ENCODE measurements around the gene RTCA. TPM values are rescaled to one million over a fixed set of nuclear protein-coding genes. Genes with fewer than 3 reads are reported as not detected.

Gene RTCA
- total RNA-seq, 4 donors from 2014 or later: 13.6 to 29.0 (median 21.1) TPM

DNA sequence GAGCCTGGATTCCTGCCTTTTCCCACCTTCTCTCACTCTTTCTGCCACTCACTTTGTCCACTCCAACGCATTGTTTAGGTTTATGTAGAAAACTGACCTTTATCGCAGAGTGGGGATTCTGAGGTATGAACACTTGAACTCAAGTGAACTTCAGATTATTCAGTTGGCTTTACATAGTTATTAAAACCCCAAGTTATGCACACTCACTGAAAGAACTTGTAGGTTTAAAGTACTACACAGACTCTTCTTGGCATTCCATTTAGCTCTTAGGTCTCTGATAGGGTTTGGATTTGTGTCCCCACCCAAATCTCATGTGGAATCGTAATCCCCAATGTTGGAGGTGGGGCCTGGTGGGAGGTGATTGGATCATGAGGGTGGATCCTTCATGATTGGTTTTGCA lies 39.9 kb downstream of the RTCA start:
- H3K4me3 ChIP-seq (replicated peaks in 1 of 3): no peak overlapping the region
- DNase-seq: no peak
- intact Hi-C loops (cut with DNase I): no loop called here
- 45 to 54% methylated on average over 3 of the region's 3 CpGs for WGBS, 2 donors
- H3K27ac ChIP-seq: no peak overlapping the region
- no peaks in the 10 kb centered on the region for H3K36me3 ChIP-seq
- H3K27me3 ChIP-seq: no peaks in the 10 kb centered on the region
- no peaks in the 10 kb centered on the region for H3K9me3 ChIP-seq
- H3K4me1 ChIP-seq: no peaks in the 10 kb centered on the region
- TF ChIP-seq, protein P1, sequence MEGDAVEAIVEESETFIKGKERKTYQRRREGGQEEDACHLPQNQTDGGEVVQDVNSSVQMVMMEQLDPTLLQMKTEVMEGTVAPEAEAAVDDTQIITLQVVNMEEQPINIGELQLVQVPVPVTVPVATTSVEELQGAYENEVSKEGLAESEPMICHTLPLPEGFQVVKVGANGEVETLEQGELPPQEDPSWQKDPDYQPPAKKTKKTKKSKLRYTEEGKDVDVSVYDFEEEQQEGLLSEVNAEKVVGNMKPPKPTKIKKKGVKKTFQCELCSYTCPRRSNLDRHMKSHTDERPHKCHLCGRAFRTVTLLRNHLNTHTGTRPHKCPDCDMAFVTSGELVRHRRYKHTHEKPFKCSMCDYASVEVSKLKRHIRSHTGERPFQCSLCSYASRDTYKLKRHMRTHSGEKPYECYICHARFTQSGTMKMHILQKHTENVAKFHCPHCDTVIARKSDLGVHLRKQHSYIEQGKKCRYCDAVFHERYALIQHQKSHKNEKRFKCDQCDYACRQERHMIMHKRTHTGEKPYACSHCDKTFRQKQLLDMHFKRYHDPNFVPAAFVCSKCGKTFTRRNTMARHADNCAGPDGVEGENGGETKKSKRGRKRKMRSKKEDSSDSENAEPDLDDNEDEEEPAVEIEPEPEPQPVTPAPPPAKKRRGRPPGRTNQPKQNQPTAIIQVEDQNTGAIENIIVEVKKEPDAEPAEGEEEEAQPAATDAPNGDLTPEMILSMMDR (IDR thresholded peaks at IDR 0.05): no peak
- TF ChIP-seq POLR2A (IDR thresholded peaks at IDR 0.05): no peak

DNA sequence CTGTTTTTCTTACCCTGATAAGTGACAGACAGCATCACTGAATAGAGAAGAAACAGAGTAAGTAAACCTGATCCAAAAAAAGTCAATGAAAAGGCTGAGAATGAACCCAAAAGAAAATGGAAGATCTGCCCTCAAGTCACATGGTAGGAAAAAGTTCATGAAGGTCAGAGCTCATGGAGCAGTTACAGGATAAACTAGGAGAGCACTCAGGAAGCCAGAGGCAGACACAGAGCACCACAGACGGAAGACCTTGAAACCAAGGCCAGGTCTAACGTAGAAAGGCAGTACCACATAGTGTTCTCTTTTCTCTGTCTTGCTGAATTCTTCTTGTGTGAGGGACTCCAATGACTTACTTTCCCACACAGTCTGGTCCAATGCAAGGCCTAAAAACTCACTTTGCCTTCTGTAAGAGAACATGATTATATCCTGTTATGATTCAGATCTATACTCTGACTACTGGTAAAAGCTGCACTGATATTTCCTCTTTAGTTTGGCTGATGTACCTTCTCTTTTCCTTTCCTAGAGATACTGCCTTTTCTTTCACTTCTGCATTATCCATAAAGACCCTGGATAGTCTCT lies 40.8 kb downstream of the RTCA start:
- H3K27ac ChIP-seq: no peak overlapping the region
- H3K4me3 ChIP-seq (replicated peaks in 1 of 3): no peak overlapping the region
- H3K9me3 ChIP-seq: no peaks in the 10 kb centered on the region
- no peaks in the 10 kb centered on the region for H3K36me3 ChIP-seq
- intact Hi-C loops (cut with DNase I): no loop called here
- no peak for DNase-seq
- H3K27me3 ChIP-seq: no peaks in the 10 kb centered on the region
- TF ChIP-seq POLR2A (IDR thresholded peaks at IDR 0.05): no peak
- TF ChIP-seq, protein P1 (IDR thresholded peaks at IDR 0.05): no peak
- 78 to 89% methylated on average over 2 of the region's 2 CpGs for WGBS, 2 donors
- H3K4me1 ChIP-seq: no peaks in the 10 kb centered on the region

- no peak overlapping the region for H3K27ac ChIP-seq
- H3K27me3 ChIP-seq: no peaks in the 10 kb centered on the region
- DNase-seq: no peak
- H3K9me3 ChIP-seq: no peaks in the 10 kb centered on the region
- intact Hi-C loops (cut with DNase I): no loop called here
- no peak overlapping the region for H3K4me3 ChIP-seq (replicated peaks in 1 of 3)
- whole genome bisulfite sequencing, 2 donors: 69 to 86% methylated on average over 2 of the region's 2 CpGs
- no peaks in the 10 kb centered on the region for H3K36me3 ChIP-seq
- H3K4me1 ChIP-seq: no peaks in the 10 kb centered on the region
- TF ChIP-seq, protein P1 (IDR thresholded peaks at IDR 0.05): no peak
- TF ChIP-seq POLR2A (IDR thresholded peaks at IDR 0.05): no peak
Observed at GRCh38 chr1:100308777-100309176, 42.8 kb downstream of the RTCA start.

DNA sequence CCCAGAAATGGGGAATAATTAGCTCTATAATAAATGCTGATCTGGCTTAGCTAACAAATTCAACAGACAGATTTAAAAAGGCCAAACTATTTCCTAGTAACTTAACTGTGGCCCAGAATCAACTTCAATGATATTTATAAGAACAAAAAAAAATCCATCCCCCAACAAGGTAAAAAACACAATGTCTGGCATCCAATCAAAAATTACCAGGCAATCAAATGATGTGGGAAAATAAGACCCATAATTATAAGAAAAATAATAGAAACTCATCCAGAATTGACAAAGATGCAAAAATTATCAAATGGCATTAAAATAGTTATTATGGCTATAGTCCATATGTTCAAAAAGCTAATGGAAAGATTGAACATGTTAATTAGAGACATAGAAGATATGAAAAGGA lies 43.8 kb downstream of the RTCA start:
- TF ChIP-seq POLR2A (IDR thresholded peaks at IDR 0.05): no peak
- TF ChIP-seq, protein P1 (IDR thresholded peaks at IDR 0.05): no peak
- DNase-seq: no peak
- no peaks in the 10 kb centered on the region for H3K9me3 ChIP-seq
- no peak overlapping the region for H3K4me3 ChIP-seq (replicated peaks in 1 of 3)
- no peak overlapping the region for H3K27ac ChIP-seq
- H3K4me1 ChIP-seq: no peaks in the 10 kb centered on the region
- H3K36me3 ChIP-seq: no peaks in the 10 kb centered on the region
- intact Hi-C loops (cut with DNase I): no loop called here
- no peaks in the 10 kb centered on the region for H3K27me3 ChIP-seq

GRCh38 chr1:100313382-100313781 lies 47.4 kb downstream of the RTCA start:
- WGBS, 2 donors: 67 to 76% methylated on average over 4 of the region's 4 CpGs

More at GRCh38 chr1:100313382-100313781, 47.4 kb downstream of the RTCA start:
- TF ChIP-seq, protein P1 (IDR thresholded peaks at IDR 0.05): no peak
- TF ChIP-seq POLR2A (IDR thresholded peaks at IDR 0.05): no peak
- no peak overlapping the region for H3K4me3 ChIP-seq (replicated peaks in 1 of 3)
- no peaks in the 10 kb centered on the region for H3K36me3 ChIP-seq
- H3K4me1 ChIP-seq: no peaks in the 10 kb centered on the region
- H3K9me3 ChIP-seq: no peaks in the 10 kb centered on the region
- intact Hi-C loops (cut with DNase I): no loop called here
- H3K27me3 ChIP-seq: no peaks in the 10 kb centered on the region
- no peak overlapping the region for H3K27ac ChIP-seq
- DNase-seq: no peak
